IgD-negative memory B cell (primary cell): ENCODE measurements around the gene RNF223. TPM values are rescaled to one million over a fixed set of nuclear protein-coding genes. Genes with fewer than 3 reads are reported as not detected.

ENCODE experiments used
- H3K27ac Mint-ChIP-seq, 3 donors: one replicate each; pipeline ENCODE4 v1.8.0; 2020 to 2022; ENCODE audit warnings: mild to moderate bottlenecking in 3 of 3, mixed read lengths in 3 of 3, moderate library complexity in 1 of 3
- H3K27me3 Mint-ChIP-seq: one replicate; pipeline ENCODE4 v1.8.0; 2021; ENCODE audit warnings: mixed read lengths
- H3K36me3 Mint-ChIP-seq: one replicate; pipeline ENCODE4 v1.8.0; 2020; ENCODE audit warnings: mild to moderate bottlenecking, mixed read lengths
- H3K4me1 Mint-ChIP-seq, 3 donors: one replicate each; pipeline ENCODE4 v1.8.0; 2020 to 2022; ENCODE audit warnings: mixed read lengths in 3 of 3, mild to moderate bottlenecking in 1 of 3
- H3K4me3 Mint-ChIP-seq, 4 donors: one replicate each; pipeline ENCODE4 v1.8.0; 2020 to 2022; ENCODE audit warnings: mild to moderate bottlenecking in 4 of 4, mixed read lengths in 4 of 4, moderate library complexity in 3 of 4
- H3K9me3 Mint-ChIP-seq, 3 donors: one replicate each; pipeline ENCODE4 v1.8.0; 2020 to 2021; ENCODE audit warnings: mixed read lengths in 3 of 3, mild to moderate bottlenecking in 1 of 3
- polyA plus RNA-seq: library from polyadenylated mRNA; unstranded; fragments of 300-500 nt; fragmentation: Illumina TruSeq; gene quantifications from one replicate; pipeline ENCODE4 v1.2.3, GENCODE V29; 2021

Gene RNF223
- not detected for polyA plus RNA-seq

- peak within 1 kb of the TSS in 1 of 3 donors; percentile 47 for H3K27ac Mint-ChIP-seq
- H3K27me3 Mint-ChIP-seq: peaks cover 5% of the 10 kb centered on the region
- peaks cover 6 to 8% (median 7%) of the 10 kb centered on the region in 3 donors for H3K4me1 Mint-ChIP-seq
- H3K4me3 Mint-ChIP-seq: no peak within 1 kb of the TSS
- no peaks in the 10 kb centered on the region for H3K36me3 Mint-ChIP-seq
- no peaks in the 10 kb centered on the region for H3K9me3 Mint-ChIP-seq
These were observed at the start of gene RNF223 for GRCh38 chr1:1073743-1074587. RNF223 (minus strand) TSS chr1:1074306; CDS start chr1:1072566, 1,740 bp downstream.

DNA sequence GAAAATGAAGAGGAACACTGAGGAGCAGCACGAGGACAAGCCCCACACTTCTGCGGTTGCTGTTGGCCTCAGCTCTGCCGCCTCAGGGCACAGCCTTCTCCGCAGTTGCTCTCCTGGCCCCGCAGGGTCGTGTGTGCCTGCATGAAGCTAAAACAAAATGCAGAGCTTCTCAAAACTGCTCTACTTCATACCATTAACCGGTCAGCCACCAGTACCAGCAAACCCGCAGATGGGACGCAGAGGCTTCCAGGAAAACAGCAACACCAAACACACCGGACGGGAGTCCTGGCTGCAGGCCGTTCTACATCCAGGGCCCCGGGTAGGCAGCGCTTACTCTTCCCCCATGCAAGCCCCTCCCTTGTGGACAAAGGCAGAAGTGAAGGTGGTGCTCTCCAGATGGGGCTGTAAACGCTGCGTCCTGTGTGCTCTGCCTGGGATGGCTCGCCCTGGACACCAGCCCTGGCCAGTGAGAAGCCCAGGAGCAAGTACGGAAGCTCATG lies 48.9 kb upstream of the RNF223 start:
- Mint-ChIP-seq H3K27ac (peak overlapping the region in 2 of 3 donors; percentile 45 to 74), H3K36me3 (no peaks in the 10 kb centered on the region), H3K9me3 (no peaks in the 10 kb centered on the region), H3K4me3 (peak overlapping the region in 2 of 4 donors; percentile 45 to 52), H3K4me1 (peaks cover 7 to 15% (median 7%) of the 10 kb centered on the region in 3 donors), H3K27me3 (peaks cover 14% of the 10 kb centered on the region)

DNA sequence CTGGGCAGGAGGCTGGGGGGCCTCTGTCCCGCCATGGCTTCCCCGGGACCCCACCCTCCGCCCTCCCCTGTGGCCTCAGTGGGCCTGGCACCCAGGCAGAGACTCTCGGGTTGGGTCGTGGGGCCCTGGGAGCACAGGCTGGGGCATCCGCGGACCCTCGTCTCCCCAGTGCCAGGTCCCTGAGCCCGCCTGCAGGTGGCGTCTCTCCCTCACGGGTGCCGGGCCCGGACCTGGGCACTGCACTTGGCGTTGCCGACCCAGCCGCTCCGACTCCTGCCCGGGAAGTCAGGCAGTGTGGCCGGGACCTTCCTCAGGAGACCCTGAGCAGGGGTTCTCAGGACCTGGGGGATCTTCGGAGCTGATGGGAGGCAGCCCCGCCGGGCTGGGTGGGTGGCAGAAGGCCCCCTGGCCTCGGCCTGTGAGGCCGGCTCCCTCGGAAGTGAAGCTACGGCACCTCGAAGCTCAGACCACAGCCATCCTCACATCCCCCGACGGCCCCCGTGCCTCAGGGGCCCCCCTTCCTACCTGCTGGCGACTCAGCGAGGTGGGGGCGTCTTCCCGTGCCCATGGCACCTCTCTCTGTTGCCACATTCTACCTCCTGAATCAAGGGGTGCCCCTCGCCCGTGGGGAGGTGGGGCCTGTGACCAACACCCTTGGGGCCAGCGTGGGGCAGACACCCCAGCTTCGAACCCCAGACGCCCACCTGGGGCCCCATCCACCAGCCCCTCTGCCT lies 48.1 kb upstream of the RNF223 start:
- H3K4me1 Mint-ChIP-seq: peaks cover 9 to 15% (median 9%) of the 10 kb centered on the region in 3 donors
- H3K27ac Mint-ChIP-seq: peak overlapping the region in 1 of 3 donors; percentile 45
- no peaks in the 10 kb centered on the region for H3K9me3 Mint-ChIP-seq
- H3K36me3 Mint-ChIP-seq: no peaks in the 10 kb centered on the region
- peaks cover 15% of the 10 kb centered on the region for H3K27me3 Mint-ChIP-seq
- H3K4me3 Mint-ChIP-seq: peak overlapping the region in 3 of 4 donors; percentile 8 to 83 (median 45)

- H3K36me3 Mint-ChIP-seq: no peaks in the 10 kb centered on the region
- H3K9me3 Mint-ChIP-seq: no peaks in the 10 kb centered on the region
- H3K27ac Mint-ChIP-seq: no peak overlapping the region
- no peak overlapping the region for H3K4me3 Mint-ChIP-seq
- H3K27me3 Mint-ChIP-seq: peaks cover 15% of the 10 kb centered on the region
- peaks cover 9 to 15% (median 11%) of the 10 kb centered on the region in 3 donors for H3K4me1 Mint-ChIP-seq
These were observed 47.5 kb upstream of the RNF223 start for GRCh38 chr1:1121611-1122077.

DNA sequence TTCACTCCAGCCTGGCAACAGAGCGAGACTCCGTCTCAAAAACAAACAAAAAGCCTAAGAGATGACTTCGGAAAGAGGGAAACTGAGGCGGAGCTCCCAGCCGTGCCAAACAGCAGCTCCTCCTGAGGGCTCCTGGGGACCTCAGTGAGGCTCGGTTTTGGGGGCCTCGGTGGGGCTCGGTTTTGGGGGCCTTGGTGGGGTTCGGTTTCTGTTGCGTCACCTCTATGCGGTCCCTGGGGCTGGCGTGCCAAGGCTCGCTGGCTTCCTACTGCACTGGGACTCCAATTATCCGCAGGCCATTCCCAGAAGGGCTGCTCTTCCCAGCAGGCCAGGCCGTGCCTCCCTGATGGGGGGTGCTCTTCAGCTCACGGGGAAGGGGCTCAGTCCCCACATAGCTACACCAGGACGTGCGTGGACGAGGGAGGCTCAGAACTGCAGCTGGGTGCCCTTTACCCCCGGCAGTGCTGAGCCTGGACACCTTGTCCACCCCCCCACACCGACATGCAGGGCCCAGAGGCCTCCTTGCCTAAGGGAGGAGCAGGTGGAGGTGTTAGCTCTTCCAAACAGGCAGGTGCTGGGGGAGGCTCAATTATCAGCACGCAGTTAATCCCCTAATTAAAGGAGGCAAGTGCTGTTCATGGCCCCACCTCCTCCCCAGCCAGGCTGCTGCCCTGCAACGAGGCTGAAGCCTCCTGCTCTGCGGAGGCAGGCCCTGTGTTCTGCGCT lies 46.9 kb upstream of the RNF223 start:
- H3K36me3 Mint-ChIP-seq: no peaks in the 10 kb centered on the region
- H3K27me3 Mint-ChIP-seq: peaks cover 15% of the 10 kb centered on the region
- peak overlapping the region in 1 of 3 donors; percentile 53 for H3K27ac Mint-ChIP-seq
- H3K4me3 Mint-ChIP-seq: no peak overlapping the region
- H3K9me3 Mint-ChIP-seq: no peaks in the 10 kb centered on the region
- peaks cover 9 to 15% (median 11%) of the 10 kb centered on the region in 3 donors for H3K4me1 Mint-ChIP-seq

DNA sequence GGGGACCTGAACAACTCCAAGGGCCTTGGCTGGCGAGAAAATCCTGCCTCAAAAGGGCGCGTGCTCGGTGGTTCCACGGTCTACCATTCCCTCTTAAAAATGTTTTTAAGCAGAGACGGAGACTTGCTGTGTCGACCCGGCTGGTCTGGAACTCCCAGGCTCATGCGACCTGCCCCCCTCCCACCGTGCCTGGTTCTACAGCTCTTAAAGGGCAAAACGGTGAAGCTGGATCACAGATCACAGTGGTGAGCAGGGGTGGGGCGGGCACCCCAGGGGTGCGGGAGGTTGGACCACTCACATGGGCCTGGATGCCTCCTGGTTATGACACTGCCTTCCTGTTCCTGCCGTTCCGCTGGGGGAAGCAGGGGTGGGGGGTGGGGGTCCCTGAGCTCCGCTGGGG lies 46.0 kb upstream of the RNF223 start:
- no peaks in the 10 kb centered on the region for H3K9me3 Mint-ChIP-seq
- peaks cover 15% of the 10 kb centered on the region for H3K27me3 Mint-ChIP-seq
- H3K36me3 Mint-ChIP-seq: no peaks in the 10 kb centered on the region
- no peak overlapping the region for H3K27ac Mint-ChIP-seq
- H3K4me3 Mint-ChIP-seq: no peak overlapping the region
- H3K4me1 Mint-ChIP-seq: peaks cover 10 to 15% (median 12%) of the 10 kb centered on the region in 3 donors

GRCh38 chr1:1119272-1119890 lies 45.3 kb upstream of the RNF223 start:
- Mint-ChIP-seq H3K36me3 (no peaks in the 10 kb centered on the region), H3K27ac (peak overlapping the region in 1 of 3 donors; percentile 77), H3K4me1 (peaks cover 13 to 18% (median 15%) of the 10 kb centered on the region in 3 donors), H3K27me3 (peaks cover 15% of the 10 kb centered on the region), H3K4me3 (peak overlapping the region in 2 of 4 donors; percentile 47 to 52), H3K9me3 (no peaks in the 10 kb centered on the region)

DNA sequence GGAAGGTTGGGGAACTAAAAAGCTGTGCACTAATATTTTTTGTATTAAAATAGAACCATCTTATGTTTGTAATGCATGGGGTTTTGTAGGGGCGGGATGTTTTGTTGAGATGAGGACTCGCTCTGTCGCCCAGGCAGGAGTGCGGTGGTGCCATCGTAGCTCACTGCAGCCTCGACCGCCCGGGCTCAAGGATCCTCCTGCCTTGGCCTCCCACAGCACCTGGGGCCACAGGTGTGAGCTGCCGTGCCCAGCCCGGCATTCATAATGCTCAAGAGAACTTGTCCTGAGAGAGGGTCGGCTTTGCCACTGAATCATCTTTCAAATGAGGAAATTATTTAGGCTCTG lies 44.7 kb upstream of the RNF223 start:
- Mint-ChIP-seq H3K4me3 (peak overlapping the region in 1 of 4 donors; percentile 52), H3K27ac (no peak overlapping the region), H3K9me3 (no peaks in the 10 kb centered on the region), H3K4me1 (peaks cover 11 to 17% (median 15%) of the 10 kb centered on the region in 3 donors), H3K36me3 (no peaks in the 10 kb centered on the region), H3K27me3 (peaks cover 15% of the 10 kb centered on the region)

DNA sequence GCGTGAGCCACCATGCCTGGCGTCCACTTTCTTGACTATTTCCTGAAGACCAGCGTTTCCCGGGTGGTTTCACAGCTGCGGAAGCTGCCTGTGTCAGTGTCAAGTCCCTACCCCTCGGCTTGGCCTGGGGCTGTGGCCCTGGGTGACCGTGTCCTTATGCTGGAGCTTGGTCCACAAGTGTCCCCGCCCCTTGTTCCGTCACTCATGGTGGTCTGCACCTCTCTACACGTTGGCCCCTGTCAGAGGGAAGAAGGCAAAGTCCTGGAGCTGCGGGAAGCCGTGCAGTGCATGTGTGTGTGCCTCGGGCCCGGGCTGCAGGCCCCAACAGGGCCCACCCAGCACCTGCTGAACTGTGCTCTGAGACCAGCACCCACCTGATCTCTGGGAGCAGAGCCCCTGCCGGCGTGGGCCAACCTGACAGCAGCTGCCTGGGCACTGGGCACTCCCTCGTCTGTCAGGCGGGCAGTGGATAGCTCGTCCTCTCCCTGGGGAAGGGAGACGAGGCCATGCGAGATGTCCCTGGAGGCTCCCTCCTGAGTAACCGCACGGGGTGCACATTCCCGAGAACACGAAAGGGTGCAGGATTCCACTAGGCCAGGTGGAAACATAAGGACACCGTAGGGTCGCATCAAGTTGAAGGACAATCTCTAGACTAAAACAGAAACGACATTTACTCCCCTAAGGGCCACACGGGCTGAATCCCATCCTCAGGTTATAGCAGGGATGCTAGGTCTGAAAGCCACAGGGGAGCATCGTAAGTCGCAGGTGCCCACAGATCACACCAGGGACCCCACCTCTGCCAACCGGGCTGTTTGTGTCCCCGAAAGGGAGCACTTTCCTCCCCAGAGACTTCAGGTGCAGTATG lies 44.1 kb upstream of the RNF223 start:
- Mint-ChIP-seq H3K9me3 (peaks cover 0 to 4% (median 2%) of the 10 kb centered on the region in 3 donors), H3K4me3 (peak overlapping the region in 1 of 4 donors; percentile 71), H3K36me3 (no peaks in the 10 kb centered on the region), H3K27ac (no peak overlapping the region), H3K27me3 (peaks cover 15% of the 10 kb centered on the region), H3K4me1 (peaks cover 7 to 14% (median 11%) of the 10 kb centered on the region in 3 donors)

- H3K4me3 Mint-ChIP-seq: peak overlapping the region; percentile 16 to 89 (median 72)
- peak overlapping the region in 2 of 3 donors; percentile 48 to 80 for H3K27ac Mint-ChIP-seq
These were observed 43.3 kb upstream of the RNF223 start for GRCh38 chr1:1117469-1117831.

DNA sequence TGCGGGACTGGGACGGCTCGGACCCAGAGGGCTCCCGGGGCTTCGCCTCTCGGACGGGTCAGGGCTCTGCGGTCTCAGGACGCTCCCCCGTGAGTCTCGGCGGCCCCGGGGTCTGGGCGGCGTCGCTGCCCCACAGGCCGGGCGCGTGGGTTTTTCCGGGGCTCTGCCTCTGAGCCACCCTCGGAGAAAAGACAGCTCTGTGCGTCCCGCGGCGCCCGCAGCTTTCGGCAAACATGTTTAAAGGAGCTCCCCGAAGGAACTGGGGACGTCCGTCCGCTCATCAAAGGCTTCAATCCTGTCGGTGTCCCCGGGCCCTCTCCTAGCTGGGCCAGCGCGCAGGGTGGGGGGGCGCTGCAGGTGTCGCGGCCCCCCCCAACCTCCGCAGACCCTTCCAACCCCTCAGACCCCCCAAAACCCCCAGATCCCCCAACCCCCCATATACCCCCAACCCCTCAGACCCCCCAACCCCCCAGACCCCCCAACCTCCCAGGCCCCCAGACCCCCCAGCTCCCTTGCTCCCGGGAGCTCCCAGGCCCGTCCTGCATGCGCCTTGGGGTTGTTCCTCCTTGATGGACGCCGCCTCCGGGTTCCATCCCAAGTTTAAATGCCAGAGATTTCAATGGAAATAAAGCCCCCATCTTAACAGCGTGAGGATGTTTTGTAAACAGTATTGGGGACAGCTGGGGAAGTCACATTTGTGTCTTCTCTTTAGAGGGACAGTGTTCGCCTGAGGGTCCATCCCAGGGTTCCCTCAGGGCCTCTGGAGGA lies 42.8 kb upstream of the RNF223 start:
- Mint-ChIP-seq H3K9me3 (peaks cover 3 to 9% (median 4%) of the 10 kb centered on the region in 3 donors), H3K4me3 (peak overlapping the region; percentile 55 to 89 (median 78)), H3K27ac (peak overlapping the region in 2 of 3 donors; percentile 48 to 80), H3K36me3 (peaks cover 5% of the 10 kb centered on the region), H3K27me3 (peaks cover 15% of the 10 kb centered on the region), H3K4me1 (peaks cover 6 to 12% (median 7%) of the 10 kb centered on the region in 3 donors)

More at GRCh38 chr1:1117469-1117831, 43.3 kb upstream of the RNF223 start:
- Mint-ChIP-seq H3K4me1 (peaks cover 6 to 12% (median 7%) of the 10 kb centered on the region in 3 donors), H3K27me3 (peaks cover 15% of the 10 kb centered on the region), H3K9me3 (peaks cover 0 to 9% (median 4%) of the 10 kb centered on the region in 3 donors), H3K36me3 (peaks cover 2% of the 10 kb centered on the region)

GRCh38 chr1:1115786-1116700 lies 41.9 kb upstream of the RNF223 start, which contains the start of gene C1orf159:
C1orf159 (minus strand) TSS chr1:1116089; CDS start chr1:1091543, 24,546 bp downstream.
- Mint-ChIP-seq H3K4me1 (peaks cover 6 to 12% (median 7%) of the 10 kb centered on the region in 3 donors), H3K36me3 (peaks cover 5% of the 10 kb centered on the region), H3K9me3 (peaks cover 3 to 9% (median 4%) of the 10 kb centered on the region in 3 donors), H3K4me3 (peak within 1 kb of the TSS; percentile 87 to 97 (median 96)), H3K27ac (peak within 1 kb of the TSS; percentile 71 to 90 (median 80)), H3K27me3 (peaks cover 13% of the 10 kb centered on the region)
